NB4 (cell line): Measurements from ENCODE around the gene ARSB.

Experiments
- CTCF ChIP-seq: IDR thresholded peaks from one replicate; pipeline ENCODE4 v1.5.1; 2012; ENCODE audit warnings: low read depth, low read length
- POLR2A ChIP-seq: IDR thresholded peaks from 2 replicates; pipeline ENCODE4 v1.6.1; 2011; ENCODE audit warnings: mild to moderate bottlenecking; ENCODE audit not compliant: insufficient read length; ENCODE audit errors: extremely low read depth

GRCh38 chr5:79005936-79006631 lies 21.0 kb upstream of the ARSB start:
- TF ChIP-seq CTCF (no peak), POLR2A (no peak)
